HG02571 (cell line): ENCODE measurements around the gene PPIL6.
"Not testable (repeated sequence)": the region's sequence is repeated elsewhere in the genome, so short reads cannot be mapped to it uniquely, and the experiment has no call there.

Experiments used
- ATAC-seq: cut with Tn5 transposase; IDR thresholded peaks from one replicate; pipeline ENCODE4 v1.9.1; 2021; ENCODE audit warnings: mild to moderate bottlenecking, moderate library complexity; ENCODE audit not compliant: unreplicated experiment

Gene PPIL6

DNA sequence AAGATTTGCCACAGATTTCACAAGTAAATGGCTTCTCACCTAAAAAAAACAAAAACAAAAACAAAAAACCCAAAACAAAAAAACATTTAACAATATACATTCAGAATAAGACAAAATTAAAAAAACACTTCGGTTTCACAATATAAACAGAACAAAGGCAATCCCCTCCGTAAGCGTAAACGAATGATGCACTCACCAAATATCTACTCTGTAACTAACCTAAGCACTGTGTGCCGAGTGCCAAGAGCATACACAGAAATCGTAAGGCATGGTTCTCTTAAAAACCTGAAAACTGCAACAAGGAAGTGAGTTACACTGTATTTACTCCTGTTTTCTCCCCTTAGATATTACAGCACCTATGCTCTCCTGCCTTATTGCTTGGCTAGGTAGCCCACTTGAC, 27.3 kb upstream of the PPIL6 start:
- ATAC-seq: no peak

GRCh38 chr6:109466212-109466923, 25.9 kb upstream of the PPIL6 start:
- ATAC-seq: no peak

GRCh38 chr6:109465772-109466171, 25.3 kb upstream of the PPIL6 start:
- no peak for ATAC-seq

GRCh38 chr6:109461733-109462526, 21.5 kb upstream of the PPIL6 start:
- no peak for ATAC-seq

DNA sequence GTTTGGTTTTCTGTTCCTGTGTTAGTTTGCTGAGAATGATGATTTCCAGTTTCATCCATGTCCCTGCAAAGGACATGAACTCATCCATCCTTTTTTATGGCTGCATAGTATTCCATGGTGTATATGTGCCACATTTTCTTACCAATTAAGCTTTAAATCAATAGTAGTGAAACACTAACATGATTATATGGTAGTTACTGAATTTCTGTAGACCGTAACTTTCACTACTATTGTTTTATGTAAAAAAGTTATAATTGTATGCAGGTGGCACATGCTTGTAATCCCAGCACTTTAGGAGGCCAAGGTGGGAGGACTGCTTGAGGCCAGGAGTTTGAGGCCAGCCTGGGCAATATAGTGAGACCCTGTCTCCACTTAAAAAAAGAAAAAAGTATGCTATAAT, 20.8 kb upstream of the PPIL6 start:
- not testable (repeated sequence) for ATAC-seq

- ATAC-seq: no peak
These were observed 19.9 kb upstream of the PPIL6 start for GRCh38 chr6:109460161-109460829.

DNA sequence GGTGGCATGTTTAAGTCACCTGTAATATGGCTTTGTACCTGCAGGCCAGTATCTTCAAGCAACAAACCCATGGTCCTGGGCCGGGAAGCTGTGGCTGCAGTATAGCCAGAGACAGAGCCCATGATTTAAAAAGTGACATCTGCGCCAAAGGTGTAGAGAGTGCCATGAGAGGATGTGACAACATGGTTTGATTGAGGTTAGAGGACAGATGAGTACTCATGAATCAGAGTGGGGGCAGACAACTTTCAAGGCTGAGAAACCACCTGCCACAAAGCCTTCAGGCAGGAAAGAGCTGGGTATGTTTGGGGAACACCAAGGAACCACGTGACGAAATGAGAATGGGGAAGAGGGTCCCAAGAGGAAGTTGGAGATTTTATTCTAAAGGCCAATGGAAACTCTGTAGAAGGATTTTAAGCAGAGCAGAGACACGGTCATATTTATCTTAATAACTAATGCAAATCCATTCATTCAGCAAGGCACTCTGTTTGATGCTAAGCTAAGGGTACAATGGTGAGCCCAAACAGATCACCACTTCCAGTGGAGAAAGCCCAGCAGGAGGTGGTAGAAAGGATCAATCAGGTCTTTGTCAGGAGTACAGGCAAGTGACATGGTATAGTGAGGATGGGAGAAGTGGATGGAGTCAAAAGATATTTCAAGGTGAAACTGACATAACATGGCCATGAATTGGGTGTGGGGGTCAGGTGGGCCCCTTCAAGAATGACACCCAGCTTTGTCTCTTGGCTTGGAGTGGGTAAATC, 18.5 kb upstream of the PPIL6 start:
- no peak for ATAC-seq

- ATAC-seq: no peak
These were observed 17.2 kb upstream of the PPIL6 start for GRCh38 chr6:109457562-109457996.

DNA sequence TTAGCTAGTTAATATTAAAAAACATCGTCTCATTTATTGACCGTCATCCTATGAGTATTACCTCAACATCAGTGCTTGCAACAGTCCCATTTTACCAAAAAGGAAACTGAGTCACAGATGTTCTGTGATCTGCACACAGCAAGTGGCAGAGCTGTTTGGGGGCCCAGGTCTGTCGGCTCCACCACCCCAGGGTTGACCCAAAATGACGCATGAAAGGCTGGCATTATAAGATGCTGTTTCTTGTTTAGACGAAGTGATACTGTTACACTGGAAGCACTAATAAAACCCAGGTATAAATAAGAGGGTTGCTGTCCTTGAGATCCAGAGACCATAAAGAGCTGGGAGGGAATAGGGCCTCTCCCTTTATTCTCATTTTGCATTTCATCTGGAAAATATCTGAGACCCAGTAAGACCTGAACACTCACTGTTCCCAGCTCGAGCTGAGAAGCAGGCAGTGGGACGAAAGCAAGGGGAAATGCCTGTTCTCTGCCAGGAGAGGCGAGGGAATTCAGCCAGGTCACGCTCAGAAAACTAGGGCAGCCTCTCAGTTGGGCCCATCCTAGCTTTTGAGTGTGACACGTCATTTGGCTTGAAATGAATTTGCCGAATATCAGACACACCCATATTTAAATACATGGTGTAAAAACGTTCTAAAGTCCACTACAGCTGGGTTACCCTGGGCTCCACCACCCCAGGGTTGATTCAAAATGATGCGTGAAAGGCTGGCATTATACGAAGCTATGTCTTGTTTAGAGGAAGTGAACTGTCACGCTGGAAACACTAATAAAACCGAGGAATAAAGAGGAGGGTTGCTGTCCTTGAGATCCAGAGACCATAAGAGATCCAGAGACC, 16.5 kb upstream of the PPIL6 start:
- no peak for ATAC-seq

DNA sequence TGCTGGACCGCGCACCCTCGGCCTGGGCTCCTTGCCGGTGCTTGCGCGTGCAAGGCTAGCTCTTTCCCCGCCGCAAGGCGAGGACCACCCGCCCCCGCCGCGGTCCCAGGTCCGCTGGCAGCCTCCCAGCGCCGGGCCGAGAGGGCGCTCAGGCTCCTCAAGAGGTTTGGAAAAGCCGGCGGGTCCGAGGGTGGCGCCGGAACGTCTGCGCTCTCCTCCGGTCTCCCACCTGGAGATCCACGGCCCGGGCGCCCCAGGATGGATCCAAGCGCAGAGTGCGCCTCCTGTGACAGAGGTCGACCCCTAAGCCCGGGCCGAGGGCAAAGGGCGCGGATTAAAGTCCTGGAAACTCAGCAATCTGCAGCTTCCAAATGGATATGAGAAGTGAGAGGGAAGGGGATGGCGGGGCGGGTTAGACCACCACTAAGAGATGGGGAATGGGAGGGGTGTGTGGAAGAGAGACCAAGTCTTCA, 15.7 kb upstream of the PPIL6 start:
- ATAC-seq: no peak

GRCh38 chr6:109455437-109456110, 15.1 kb upstream of the PPIL6 start, which contains the start of gene MICAL1:
Gene MICAL1, minus strand, starts transcription at chr6:109455772. Its CDS starts 1,576 bp downstream, at chr6:109454196.
- peak; percentile 56 for ATAC-seq

DNA sequence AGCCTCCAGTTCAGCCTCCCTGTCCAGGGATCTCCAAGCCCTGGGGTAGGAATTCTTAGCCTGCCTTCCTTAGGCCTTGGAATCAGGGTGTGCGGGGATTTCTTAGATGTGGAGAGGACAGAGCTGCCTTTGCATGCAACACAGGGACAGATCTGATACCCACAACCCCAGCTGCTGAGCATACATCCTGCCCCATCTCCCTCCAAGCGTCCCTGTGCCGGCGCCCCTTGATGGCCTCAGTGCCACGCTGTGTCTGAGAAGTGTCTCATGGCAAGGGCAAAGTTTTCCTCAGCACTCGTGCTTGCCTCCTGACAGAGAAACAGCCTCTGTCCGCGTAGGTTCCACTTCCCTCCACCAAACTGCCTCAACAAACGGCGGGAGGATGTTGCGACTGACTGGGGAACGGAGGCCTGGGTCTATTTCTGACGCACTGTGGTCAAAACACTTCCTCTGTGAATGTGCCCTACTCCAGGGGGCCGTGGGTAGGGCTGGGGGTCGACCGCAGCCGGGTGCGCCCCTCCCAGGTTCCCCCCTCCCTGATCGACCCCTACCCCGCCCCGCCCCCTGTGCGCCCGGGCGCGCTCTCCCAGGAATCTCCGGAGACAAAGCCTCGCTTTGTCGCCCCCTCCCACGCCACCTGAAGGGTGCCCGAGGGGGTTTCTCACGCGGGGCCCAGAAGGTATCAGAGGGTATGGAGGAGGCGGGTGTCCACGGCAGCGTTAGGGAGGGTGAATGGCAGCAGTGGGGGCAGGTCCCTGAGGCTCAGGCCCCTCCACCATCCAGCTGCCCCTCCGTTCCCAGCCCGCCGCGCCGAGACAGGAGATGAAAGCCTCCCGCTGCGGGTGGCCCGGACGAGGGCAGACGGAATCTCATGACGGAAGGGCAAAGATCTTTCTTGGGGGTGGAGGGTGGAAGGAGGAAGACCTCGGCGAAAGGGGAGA, 14.3 kb upstream of the PPIL6 start:
- ATAC-seq: peak; percentile 30

GRCh38 chr6:109453594-109454495, 13.4 kb upstream of the PPIL6 start:
- no peak for ATAC-seq

- no peak for ATAC-seq
These were observed 12.7 kb upstream of the PPIL6 start for GRCh38 chr6:109453156-109453555.

DNA sequence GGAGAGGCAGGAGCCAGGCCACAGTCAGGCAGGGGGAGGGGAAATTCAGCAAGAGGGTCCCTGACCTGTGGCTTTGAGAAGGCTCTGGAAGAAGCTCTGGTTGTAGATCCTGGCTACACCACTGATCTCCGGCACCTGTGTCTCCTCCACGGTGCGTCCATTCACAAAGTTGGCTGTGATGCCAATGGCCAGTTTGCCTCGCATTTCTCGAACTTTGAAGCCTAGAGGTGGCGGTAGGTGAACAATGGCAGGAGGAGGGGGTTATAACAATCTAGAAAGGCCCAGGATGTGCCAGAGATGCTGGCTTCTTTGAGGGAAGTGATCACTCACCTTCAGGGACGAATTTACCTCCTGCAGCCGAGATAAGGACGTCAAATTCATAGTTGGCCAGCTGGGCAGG, 11.8 kb upstream of the PPIL6 start:
- ATAC-seq: no peak

DNA sequence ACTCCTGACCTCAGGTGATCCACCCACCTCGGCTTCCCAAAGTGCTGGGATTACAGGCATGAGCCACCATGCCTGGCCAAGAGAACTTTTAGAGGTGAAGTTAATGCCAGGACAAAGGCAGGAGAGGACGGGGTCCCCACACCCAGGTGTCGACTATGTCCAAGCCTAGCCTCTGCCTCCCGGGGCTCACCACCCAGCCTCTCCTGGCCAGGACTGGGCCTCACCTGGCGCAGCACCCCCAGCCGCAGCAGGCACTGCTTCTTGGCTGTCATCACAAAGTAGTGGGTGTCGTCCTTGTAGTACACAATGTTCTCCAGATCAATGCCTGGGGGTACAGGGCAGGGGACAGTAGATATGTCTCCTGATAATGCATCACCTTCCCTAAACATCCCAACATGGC, 10.9 kb upstream of the PPIL6 start:
- no peak for ATAC-seq

DNA sequence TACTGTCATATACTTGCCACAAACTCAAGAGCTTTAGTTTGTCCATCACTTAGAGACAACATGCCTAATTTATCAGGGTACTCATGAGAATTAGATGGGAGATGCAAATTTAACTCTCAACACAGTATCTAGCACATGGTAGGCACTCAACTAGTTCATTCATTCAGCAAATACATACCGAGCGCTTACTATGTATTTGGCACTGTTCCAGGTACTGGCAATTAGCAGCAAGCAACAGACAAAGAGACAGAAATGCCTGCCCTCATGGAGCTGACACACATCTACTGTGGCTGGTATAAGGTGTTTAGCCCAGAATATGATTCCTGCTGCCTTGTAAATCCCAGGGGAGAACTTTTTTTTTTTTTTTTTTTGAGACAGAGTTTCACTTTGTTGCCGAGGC, 10.4 kb upstream of the PPIL6 start:
- no peak for ATAC-seq
